Measurements from ENCODE around the gene EIF3F.

Gene EIF3F

DNA sequence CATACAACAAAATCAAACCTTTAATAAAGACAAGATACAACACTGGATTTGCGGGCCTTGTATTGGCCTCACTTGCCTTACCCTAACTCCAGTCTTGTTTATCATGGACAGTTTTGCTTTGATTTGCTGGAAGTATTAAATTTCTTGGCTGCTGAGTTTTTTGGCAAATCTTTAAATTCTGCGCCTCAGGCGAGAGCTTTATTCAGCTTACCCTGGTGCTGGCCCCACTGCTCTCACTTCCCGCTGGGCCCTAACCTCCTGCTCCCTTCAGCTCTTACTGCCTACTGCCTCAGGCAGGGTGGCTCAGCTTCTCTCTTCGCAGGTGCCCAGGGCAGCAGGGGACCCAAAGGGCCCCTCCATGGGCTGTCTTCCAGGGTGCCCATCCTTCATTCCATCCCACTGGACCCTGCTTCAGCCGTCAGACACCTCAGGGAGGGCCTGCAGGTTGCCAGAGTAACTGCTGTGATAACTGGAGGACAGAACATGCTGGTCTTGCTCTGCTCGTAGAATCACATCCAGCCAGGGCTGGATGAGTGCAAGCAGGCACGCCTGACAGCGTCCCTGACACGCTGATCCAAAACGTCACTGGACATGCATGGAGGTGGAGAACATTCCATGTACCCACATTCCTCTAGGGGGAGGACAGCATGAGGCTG is 48.2 kb downstream of the EIF3F start:
- Mint-ChIP-seq H3K27ac (no peak overlapping the region), H3K4me1 (ENCODE audit: low read depth) (peaks cover 6% of the 10 kb centered on the region), H3K4me3 (no peak overlapping the region), H3K36me3 (ENCODE audit: low read depth) (no peaks in the 10 kb centered on the region), H3K27me3 (peaks cover 43% of the 10 kb centered on the region), H3K9me3 (no peaks in the 10 kb centered on the region)
- DNase-seq: no peak

DNA sequence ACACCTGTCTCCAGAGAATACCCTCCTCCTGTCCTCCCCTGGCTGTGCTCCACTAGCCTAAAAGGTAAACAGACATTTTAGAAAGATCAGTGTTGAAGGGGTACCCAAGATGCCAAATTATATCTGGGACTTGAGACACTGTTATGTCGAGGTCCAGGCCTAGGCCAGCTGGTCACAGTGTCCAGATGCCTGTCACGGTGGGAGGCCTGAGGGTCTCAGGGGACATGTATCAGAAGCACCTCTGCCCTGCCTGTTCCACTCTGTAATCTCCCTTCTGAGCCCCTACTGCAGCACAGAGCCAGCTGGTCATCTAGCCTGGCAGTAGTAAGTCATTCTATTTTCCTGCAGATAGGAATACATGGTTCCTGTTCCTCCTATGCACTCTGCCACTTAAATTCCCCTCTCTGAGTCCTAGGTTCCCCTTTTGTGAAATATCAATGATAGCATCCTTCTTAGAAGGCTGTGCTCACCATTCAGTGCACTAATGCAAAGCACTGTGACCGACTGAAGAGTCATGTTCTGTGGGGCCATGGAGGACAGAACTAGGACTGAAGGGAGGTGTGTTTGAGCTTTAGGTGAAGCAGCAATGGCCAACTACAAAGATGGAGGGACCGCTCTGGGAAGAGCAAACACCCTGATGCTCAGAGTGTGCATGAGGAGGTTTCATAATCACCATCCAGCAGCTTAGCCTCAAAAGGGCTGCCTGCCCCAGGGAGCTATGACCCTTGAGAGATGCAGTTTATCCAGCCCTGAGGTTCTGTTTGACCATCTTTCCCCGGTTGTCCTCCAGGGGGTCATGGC is 49.1 kb downstream of the EIF3F start:
- no peak for DNase-seq
- Mint-ChIP-seq H3K4me1 (ENCODE audit: low read depth) (peaks cover 6% of the 10 kb centered on the region), H3K9me3 (no peaks in the 10 kb centered on the region), H3K4me3 (no peak overlapping the region), H3K27me3 (peaks cover 35% of the 10 kb centered on the region), H3K27ac (no peak overlapping the region), H3K36me3 (ENCODE audit: low read depth) (no peaks in the 10 kb centered on the region)

DNA sequence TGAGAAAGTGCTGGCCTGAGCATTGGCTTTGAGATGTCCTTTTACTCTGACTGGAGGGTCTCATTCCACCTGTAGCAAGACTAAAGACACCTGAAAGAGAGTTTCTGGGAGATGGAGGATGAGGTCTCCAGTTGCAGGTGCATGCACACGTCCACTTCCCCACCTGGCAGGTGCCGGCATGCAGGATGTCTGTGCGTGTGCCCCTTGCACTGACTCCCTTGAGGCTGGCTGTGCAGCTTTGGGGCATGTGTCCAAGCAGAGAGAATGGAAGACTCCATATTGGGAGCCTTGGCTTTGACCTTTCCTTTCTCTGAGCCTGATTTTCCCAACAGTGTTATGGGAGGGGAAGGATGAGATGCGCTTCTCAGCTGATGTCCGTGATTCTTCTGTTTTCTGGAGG is 49.8 kb downstream of the EIF3F start:
- Mint-ChIP-seq H3K4me1 (ENCODE audit: low read depth) (peaks cover 6% of the 10 kb centered on the region), H3K27me3 (peaks cover 32% of the 10 kb centered on the region), H3K36me3 (ENCODE audit: low read depth) (no peaks in the 10 kb centered on the region), H3K9me3 (no peaks in the 10 kb centered on the region), H3K27ac (no peak overlapping the region), H3K4me3 (no peak overlapping the region)
- DNase-seq: no peak

DNA sequence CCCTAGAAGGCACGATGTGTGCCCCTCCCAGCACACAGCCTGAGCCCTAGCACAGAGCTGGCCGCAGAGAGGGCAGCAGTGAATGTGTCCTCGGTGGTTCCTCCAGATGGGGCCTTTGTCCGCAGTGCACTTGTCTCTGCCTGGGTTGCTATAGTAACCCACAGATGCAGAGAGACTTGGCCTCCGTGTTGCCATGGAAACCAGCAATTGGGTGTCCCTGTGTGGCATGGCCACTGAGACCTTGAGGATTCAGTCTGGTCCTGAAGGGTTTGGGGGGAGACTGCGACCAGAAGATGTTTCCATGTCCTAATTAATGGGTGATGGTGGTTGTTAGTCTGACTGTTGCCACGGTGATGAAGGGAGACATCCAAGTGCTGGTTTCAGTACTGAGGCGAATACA is 51.3 kb downstream of the EIF3F start:
- Mint-ChIP-seq H3K27me3 (peaks cover 22% of the 10 kb centered on the region), H3K27ac (no peak overlapping the region)

DNA sequence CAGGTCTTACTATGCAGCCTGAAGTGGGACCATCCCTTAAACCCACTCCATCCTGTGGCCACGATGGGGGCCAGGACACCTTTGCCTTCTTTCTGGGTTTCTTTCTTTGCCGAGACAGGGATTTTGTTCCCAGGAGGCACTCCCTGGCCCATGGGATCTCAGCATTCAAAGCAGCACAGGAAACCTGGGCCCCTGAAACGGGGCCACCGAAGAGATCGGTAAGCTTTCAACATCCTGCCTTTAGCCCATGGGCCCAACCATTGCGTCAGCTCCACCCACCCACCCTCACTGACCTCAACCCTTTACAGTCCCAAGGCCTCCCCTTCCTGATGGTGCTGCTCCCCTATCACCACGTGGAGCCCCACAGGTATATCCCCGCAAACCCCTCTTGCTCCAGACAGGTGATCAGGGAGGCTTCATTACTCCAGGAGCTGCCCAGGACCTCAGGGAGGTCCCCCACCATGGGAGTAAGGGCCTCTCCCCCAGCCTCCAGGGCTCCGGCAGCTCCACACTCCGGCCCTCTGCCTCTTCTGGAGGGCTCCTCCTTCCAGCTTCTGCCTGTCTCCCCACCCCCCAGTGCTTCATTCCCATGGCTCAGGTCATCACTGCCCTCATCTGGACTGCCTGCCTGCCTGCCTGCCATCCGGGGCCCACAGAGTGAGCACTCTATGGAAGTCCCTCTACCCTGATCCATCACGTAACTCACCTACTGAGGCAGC is 51.8 kb downstream of the EIF3F start:
- Mint-ChIP-seq H3K36me3 (ENCODE audit: low read depth) (no peaks in the 10 kb centered on the region), H3K9me3 (no peaks in the 10 kb centered on the region), H3K4me1 (ENCODE audit: low read depth) (no peaks in the 10 kb centered on the region), H3K4me3 (no peak overlapping the region), H3K27ac (no peak overlapping the region), H3K27me3 (peaks cover 18% of the 10 kb centered on the region)
- DNase-seq: peak; percentile 22

More for the DNA sequence above, 51.3 kb downstream of the EIF3F start:
- no peaks in the 10 kb centered on the region for H3K9me3 Mint-ChIP-seq
- DNase-seq: no peak
- H3K4me1 Mint-ChIP-seq (ENCODE audit: low read depth): peaks cover 2% of the 10 kb centered on the region
- H3K36me3 Mint-ChIP-seq (ENCODE audit: low read depth): no peaks in the 10 kb centered on the region
- H3K4me3 Mint-ChIP-seq: no peak overlapping the region

DNA sequence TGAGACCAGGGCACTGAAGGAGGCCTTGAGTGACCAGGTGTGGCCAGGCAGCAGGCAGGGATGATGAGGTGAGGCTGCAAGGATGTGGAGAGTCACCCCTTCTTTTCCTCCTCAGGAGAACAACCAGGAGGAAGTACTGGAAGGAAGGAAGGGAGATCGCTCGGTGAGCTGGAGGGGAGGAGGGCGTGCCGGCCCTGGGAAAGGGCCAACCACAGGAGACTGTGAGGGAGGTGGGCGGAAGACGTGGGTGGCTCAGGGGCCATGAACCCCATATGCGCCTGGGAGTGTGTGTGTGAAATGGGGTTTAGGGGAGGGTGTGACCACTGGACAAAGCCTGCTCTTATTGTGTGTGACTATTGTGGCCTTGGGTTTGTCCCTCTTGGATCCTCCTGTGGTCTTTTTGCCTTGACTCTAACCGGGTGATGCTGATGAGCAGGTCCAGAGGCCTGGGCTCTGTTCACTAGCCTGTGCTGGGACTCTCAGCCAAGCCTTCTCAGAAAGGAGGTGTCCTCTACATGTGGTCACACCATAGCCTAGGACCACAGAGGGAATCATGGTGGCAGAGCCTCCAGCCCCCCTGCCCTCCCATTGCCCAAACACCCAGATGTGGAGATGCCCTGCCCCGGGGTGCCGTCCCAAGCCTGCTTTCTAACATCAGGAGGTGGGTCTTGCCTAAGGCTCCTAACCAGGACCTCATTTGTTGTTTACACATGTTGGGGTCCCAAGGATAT is 52.6 kb downstream of the EIF3F start:
- Mint-ChIP-seq H3K36me3 (ENCODE audit: low read depth) (no peaks in the 10 kb centered on the region), H3K9me3 (no peaks in the 10 kb centered on the region), H3K4me3 (no peak overlapping the region), H3K27me3 (peaks cover 13% of the 10 kb centered on the region), H3K4me1 (ENCODE audit: low read depth) (no peaks in the 10 kb centered on the region), H3K27ac (no peak overlapping the region)
- no peak for DNase-seq

DNA sequence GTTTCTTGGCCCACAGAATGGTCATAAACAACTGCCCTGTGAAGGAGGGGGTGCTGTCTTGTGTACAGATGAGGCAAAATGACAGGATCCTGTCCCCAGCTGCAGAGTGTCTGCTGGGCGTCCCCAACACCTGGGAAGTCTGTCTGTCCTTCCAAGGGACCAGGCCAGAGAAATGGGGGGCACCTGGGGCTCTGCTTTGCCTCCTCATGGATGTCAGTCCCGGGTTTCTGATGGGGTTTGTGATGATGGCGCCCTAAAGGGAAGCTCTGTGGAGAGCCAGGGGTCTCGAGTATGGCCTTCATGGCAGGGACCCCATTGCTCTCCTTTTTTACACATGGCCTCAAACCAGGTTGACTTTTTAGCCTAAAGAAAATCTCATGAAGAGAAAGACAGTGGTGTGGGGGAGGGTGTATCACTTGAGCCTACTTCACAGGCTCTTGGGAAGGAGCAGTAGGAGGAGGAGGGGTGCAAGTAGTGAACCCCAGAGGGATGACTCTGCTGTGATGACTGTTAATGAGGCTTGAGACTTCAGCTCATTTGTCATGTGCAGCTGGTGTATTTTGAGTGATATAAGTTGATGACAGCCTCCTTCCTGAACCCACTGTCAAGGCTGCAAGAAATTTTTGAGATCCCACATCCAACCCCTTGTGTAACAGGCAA is 53.3 kb downstream of the EIF3F start:
- no peaks in the 10 kb centered on the region for H3K36me3 Mint-ChIP-seq (ENCODE audit: low read depth)
- no peak overlapping the region for H3K4me3 Mint-ChIP-seq
- H3K27me3 Mint-ChIP-seq: peaks cover 14% of the 10 kb centered on the region
- no peak overlapping the region for H3K27ac Mint-ChIP-seq
- no peaks in the 10 kb centered on the region for H3K9me3 Mint-ChIP-seq
- no peaks in the 10 kb centered on the region for H3K4me1 Mint-ChIP-seq (ENCODE audit: low read depth)
- DNase-seq: no peak

DNA sequence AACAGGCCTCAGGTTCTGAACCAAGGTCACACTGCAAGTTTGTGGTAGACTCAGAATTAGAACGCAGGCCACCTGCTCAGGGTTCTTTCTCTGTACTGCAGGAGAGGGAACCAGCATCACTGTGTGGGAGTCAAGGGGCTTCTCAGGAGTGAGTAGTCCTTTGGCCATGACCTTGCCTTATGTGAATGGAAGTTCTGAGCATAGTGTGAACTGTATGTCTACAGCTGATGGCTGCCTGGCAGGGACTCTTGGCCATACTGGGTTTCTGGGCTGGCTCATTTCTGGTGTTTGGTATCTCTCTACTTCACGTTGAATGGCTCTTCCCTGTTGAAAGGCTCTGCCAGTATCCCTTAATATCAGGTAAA is 53.8 kb downstream of the EIF3F start:
- no peak for DNase-seq
- H3K4me3 Mint-ChIP-seq: no peak overlapping the region
- H3K27me3 Mint-ChIP-seq: peaks cover 17% of the 10 kb centered on the region
- H3K36me3 Mint-ChIP-seq (ENCODE audit: low read depth): no peaks in the 10 kb centered on the region
- H3K27ac Mint-ChIP-seq: no peak overlapping the region
- H3K4me1 Mint-ChIP-seq (ENCODE audit: low read depth): no peaks in the 10 kb centered on the region
- no peaks in the 10 kb centered on the region for H3K9me3 Mint-ChIP-seq

DNA sequence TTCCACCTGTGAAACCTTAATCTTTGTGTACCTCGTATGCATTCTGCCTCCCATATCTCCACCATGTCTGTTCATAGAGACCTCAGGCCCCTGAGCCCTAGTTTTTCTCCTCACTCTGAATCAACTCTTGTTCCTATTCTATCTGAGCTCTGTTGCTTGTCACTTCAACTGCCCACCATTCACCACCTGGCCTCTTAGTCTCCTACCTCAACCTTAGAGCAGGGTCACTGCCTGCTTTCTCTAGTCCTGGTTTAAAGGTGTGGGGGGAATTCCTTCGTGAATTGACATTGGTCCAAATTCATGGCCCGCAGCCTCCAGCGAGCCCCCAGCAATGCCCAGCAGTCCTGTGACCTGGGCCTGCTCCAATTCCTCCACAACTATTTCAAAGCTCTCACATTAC is 54.4 kb downstream of the EIF3F start:
- H3K27me3 Mint-ChIP-seq: peaks cover 24% of the 10 kb centered on the region
- no peak overlapping the region for H3K4me3 Mint-ChIP-seq
- no peak for DNase-seq
- H3K36me3 Mint-ChIP-seq (ENCODE audit: low read depth): no peaks in the 10 kb centered on the region
- no peaks in the 10 kb centered on the region for H3K9me3 Mint-ChIP-seq
- H3K4me1 Mint-ChIP-seq (ENCODE audit: low read depth): no peaks in the 10 kb centered on the region
- H3K27ac Mint-ChIP-seq: no peak overlapping the region

DNA sequence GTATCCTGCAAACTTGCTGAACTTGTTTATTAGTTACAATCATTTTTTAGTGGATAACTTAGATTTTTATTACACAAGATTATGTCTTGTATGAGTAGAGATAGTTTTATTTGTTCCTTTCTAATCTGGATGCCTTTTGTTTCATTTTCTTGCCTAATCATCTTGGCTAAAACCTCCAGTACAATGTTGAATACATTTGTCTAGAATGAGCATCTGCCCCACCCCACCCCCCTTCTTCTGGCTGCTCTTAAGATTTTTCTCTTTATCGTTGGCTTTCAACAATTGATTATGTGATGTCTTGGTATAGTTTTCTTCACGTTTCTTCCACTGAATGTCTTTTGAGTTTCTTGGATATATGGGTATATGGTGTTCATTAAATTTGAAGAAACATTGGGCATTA is 56.6 kb downstream of the EIF3F start:
- Mint-ChIP-seq H3K4me1 (ENCODE audit: low read depth) (no peaks in the 10 kb centered on the region), H3K4me3 (no peak overlapping the region), H3K27ac (no peak overlapping the region), H3K36me3 (ENCODE audit: low read depth) (no peaks in the 10 kb centered on the region), H3K9me3 (no peaks in the 10 kb centered on the region), H3K27me3 (peaks cover 20% of the 10 kb centered on the region)
- DNase-seq: no peak

DNA sequence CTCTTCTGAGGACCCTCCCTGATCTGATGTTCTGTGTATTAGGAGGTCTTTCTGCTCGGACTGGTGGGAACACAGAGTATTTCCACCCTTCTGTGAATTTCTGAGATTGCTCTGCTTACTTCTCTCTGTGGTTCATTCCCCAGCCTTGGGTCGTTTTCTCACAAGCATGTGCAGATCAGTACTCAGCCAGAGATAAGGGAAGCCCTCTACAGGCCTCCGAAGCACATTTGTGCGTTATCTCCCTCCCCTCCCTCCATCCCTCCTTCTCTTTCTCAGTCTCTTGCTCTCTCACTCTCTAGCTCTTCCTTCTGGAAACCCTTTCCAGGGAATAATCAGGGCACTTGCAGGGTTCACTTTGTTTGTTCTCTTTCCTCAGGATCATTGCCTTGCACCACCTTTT is 58.7 kb downstream of the EIF3F start:
- Mint-ChIP-seq H3K36me3 (ENCODE audit: low read depth) (no peaks in the 10 kb centered on the region), H3K4me3 (no peak overlapping the region), H3K4me1 (ENCODE audit: low read depth) (no peaks in the 10 kb centered on the region), H3K9me3 (no peaks in the 10 kb centered on the region), H3K27me3 (peaks cover 16% of the 10 kb centered on the region), H3K27ac (no peak overlapping the region)
- DNase-seq: no peak

DNA sequence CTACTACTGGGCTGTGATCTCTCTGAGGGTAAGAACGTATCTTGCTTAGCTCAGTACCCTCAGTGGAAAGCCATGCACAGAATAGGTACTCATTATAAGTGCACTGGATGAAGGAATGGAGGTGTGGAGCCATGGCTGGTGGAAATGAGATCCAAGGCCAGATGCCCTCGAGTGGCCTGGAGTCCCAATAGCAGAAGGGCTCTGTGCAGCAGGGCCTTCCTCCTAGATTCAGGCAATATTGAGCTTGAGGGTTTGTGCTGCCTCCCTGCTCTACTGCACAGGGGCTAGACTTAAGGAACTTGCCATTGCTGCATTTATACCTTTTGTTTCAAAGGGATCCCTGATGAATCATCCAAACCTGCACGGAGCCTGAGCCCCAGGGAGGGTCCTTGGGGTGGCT is 60.2 kb downstream of the EIF3F start:
- H3K27me3 Mint-ChIP-seq: peaks cover 16% of the 10 kb centered on the region
- H3K27ac Mint-ChIP-seq: no peak overlapping the region

DNA sequence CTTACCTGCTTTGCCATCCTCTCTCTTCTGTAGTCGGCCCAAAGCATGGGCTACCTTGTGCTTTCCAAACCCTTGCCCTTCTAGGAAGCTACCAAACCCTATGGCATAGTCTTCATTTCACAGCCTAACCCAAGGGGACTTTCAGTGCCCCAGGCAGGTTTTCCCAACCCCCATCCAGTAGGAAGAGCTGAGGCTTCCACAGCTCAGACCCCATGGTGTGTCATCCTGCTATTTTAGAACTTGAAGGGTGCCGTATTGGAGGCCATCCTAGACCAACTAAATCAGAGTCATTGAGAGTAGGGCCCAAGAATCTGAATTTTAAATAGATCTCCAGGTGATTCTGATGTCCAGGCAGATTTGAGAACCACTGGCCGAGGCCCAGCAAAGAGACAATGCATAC is 61.9 kb downstream of the EIF3F start:
- no peak overlapping the region for H3K4me3 Mint-ChIP-seq
- no peaks in the 10 kb centered on the region for H3K36me3 Mint-ChIP-seq (ENCODE audit: low read depth)
- H3K4me1 Mint-ChIP-seq (ENCODE audit: low read depth): no peaks in the 10 kb centered on the region
- peaks cover 16% of the 10 kb centered on the region for H3K27me3 Mint-ChIP-seq
- DNase-seq: no peak
- H3K27ac Mint-ChIP-seq: no peak overlapping the region
- no peaks in the 10 kb centered on the region for H3K9me3 Mint-ChIP-seq

More for the DNA sequence above, 60.2 kb downstream of the EIF3F start:
- Mint-ChIP-seq H3K9me3 (no peaks in the 10 kb centered on the region), H3K4me1 (ENCODE audit: low read depth) (no peaks in the 10 kb centered on the region), H3K36me3 (ENCODE audit: low read depth) (no peaks in the 10 kb centered on the region), H3K4me3 (no peak overlapping the region)
- no peak for DNase-seq

All from activated T-cell treated with anti-CD3 and anti-CD28 coated beads, Interleukin-2, amount 50 U/mL, for 24 hours (primary cell).